Activated T-cell treated with anti-CD3 and anti-CD28 coated beads, Interleukin-2, amount 50 U/mL, for 24 hours (primary cell): ENCODE results near the gene ZC3H6.
"Not testable (repeated sequence)": the region's sequence is repeated elsewhere in the genome, so short reads cannot be mapped to it uniquely, and the experiment has no call there.

Experiments
- DNase-seq: peaks from one replicate; pipeline ENCODE4 v3.0.0-alpha.2; 2020
- H3K27ac Mint-ChIP-seq: 2 replicates; pipeline ENCODE4 v1.8.0; 2020; ENCODE audit warnings: mild to moderate bottlenecking, mixed read lengths
- H3K27me3 Mint-ChIP-seq: 2 replicates; pipeline ENCODE4 v1.8.0; 2020; ENCODE audit warnings: mixed read lengths
- H3K36me3 Mint-ChIP-seq: 2 replicates; pipeline ENCODE4 v1.8.0; 2020; ENCODE audit warnings: low read depth, mixed read lengths
- H3K4me1 Mint-ChIP-seq: 2 replicates; pipeline ENCODE4 v1.8.0; 2020; ENCODE audit warnings: low read depth, mixed read lengths
- H3K4me3 Mint-ChIP-seq: 2 replicates; pipeline ENCODE4 v1.8.0; 2020; ENCODE audit warnings: mild to moderate bottlenecking, moderate library complexity, mixed read lengths
- H3K9me3 Mint-ChIP-seq: 2 replicates; pipeline ENCODE4 v1.8.0; 2020; ENCODE audit warnings: mixed read lengths

The ZC3H6 gene

DNA sequence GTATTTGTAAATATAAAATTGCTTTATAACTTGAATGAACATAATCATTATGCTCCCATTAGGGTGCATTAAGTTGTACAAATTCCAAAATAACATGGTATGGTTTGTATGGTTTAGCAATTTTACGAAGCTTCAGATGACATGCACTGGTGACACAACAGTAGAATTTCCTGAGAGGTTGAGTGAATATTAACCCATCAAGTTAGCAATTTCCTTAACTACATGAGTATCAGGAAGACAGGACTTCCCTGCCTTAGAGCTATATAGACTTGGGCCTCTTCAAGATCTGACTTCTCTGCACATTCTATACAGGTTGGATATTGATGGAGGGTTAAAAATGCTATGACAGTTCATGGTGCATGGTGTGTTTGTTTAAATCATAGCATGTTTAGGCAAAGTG lies 60.2 kb downstream of the ZC3H6 start:
- Mint-ChIP-seq H3K4me3 (no peak overlapping the region), H3K9me3 (no peaks in the 10 kb centered on the region), H3K27ac (no peak overlapping the region), H3K4me1 (no peaks in the 10 kb centered on the region), H3K36me3 (peaks cover 10% of the 10 kb centered on the region), H3K27me3 (no peaks in the 10 kb centered on the region)
- no peak for DNase-seq

DNA sequence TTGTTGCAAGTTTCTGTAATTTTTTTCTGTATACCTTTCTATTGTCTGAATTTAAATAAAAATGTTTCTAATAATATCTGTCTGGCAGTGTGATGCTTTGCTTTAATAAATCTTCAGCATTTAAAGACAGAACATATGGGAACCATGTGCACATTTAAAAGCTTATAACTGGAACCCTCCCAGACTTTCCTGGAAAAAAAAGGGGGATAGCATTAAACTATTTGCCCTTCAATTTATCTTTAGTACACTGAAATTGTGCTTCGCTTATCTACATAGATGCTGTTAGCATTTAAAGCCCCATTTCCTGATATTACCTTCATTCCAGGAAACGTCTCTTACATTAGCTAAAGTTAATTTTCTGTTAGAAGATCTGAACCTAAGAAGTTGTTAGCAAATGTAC lies 64.6 kb downstream of the ZC3H6 start:
- peaks cover 8% of the 10 kb centered on the region for H3K4me1 Mint-ChIP-seq
- no peaks in the 10 kb centered on the region for H3K27me3 Mint-ChIP-seq
- no peaks in the 10 kb centered on the region for H3K9me3 Mint-ChIP-seq
- no peak overlapping the region for H3K27ac Mint-ChIP-seq
- H3K36me3 Mint-ChIP-seq: no peaks in the 10 kb centered on the region
- H3K4me3 Mint-ChIP-seq: no peak overlapping the region
- DNase-seq: no peak

DNA sequence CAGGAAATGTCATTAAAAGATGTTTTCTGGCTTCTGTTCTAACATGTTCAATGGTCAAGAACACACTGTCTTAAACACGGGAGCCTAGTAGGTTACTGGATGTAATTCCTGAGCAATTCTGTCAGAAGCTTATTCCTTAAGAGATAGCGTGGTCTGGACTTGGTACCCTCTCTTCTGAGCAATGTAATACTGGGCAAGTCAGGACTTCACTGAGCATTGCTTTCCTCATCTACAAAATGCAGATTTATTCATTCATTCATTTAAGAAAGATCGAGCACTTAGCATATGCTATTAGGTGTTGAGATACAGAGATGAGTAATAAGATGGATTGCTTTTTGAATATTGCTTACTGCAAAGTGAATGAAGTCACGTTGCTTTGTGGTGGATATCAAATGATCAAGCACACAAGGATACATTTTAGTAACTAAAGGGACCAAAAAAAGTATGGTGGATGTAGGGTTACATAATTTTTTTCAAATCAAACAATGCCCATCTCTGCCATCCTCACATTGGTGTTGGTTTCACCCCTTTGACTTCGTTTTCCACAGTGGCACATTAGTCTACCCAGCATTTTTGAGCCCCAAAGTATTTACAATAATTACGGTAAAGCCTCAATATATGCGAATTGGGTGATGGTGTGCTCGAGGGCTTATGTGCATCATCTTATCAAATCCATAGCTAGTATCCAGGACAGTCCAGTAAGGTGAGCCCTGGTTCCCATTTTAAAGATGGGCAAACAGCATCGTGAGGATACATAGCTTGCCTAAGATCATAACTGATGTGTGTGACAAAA lies 65.3 kb downstream of the ZC3H6 start:
- DNase-seq: no peak
- Mint-ChIP-seq H3K4me3 (no peak overlapping the region), H3K27me3 (no peaks in the 10 kb centered on the region), H3K4me1 (peaks cover 8% of the 10 kb centered on the region), H3K36me3 (no peaks in the 10 kb centered on the region), H3K27ac (no peak overlapping the region), H3K9me3 (no peaks in the 10 kb centered on the region)

DNA sequence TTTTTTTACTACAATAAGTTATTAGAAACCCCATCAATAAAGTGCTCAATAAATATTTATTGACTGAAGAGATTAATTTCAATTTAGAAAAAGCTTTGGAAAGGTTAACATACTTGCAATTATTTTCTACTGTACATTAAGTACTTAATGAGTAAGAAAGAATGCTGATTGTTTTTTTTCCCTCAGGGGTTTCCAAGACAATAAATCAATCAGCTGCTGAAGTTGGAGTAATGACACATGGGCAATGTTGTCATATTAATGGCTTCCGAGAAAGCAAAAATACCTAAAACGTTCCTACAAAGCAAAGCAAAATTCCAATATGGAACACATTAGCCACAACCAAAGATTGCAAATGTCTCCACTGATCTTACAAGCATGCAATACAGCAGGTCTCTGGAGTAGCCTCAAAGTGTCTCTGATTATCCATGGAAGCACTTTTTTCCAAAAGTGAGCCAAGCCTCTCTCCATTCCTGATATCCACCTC lies 66.7 kb downstream of the ZC3H6 start:
- H3K9me3 Mint-ChIP-seq: no peaks in the 10 kb centered on the region
- H3K27ac Mint-ChIP-seq: no peak overlapping the region
- no peak overlapping the region for H3K4me3 Mint-ChIP-seq
- no peaks in the 10 kb centered on the region for H3K27me3 Mint-ChIP-seq
- no peaks in the 10 kb centered on the region for H3K36me3 Mint-ChIP-seq
- DNase-seq: no peak
- peaks cover 8% of the 10 kb centered on the region for H3K4me1 Mint-ChIP-seq

DNA sequence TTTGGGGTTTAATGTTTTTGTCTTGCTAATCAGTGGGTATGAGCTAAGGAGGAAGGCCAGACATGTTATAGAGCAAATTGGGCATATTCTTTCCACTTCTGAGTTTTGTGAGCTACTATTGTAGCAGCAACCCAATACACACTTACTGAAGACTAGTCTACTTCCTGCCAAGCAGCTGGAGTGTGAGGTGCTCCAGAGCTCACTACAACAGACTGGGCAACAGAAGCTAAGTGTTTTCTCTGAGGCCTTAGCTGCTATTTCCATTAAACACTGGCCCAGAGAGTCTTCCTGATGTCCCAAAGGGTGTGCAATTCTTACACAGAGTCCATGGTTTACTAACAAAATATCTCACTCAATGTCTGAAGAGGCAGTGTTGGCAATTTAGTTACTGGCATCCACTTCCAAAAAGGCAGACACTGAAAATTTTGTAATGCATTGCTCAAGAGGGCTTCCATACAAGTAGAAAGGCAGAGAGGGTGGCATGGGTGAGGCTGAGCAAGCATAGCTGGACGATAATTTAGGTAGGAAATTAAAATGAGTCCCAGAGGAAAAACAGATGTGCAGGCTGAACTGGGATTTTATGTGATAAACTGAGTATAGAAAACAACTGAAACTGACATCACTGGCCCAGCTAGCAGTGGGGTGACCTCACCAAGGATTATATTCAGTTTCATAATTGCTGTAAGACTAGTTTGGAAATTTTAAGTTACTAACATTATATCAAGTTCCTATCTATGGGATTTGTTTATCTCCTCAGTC lies 68.6 kb downstream of the ZC3H6 start:
- Mint-ChIP-seq H3K4me1 (peaks cover 8% of the 10 kb centered on the region), H3K36me3 (no peaks in the 10 kb centered on the region), H3K27me3 (no peaks in the 10 kb centered on the region), H3K4me3 (no peak overlapping the region), H3K9me3 (no peaks in the 10 kb centered on the region), H3K27ac (no peak overlapping the region)
- no peak for DNase-seq

DNA sequence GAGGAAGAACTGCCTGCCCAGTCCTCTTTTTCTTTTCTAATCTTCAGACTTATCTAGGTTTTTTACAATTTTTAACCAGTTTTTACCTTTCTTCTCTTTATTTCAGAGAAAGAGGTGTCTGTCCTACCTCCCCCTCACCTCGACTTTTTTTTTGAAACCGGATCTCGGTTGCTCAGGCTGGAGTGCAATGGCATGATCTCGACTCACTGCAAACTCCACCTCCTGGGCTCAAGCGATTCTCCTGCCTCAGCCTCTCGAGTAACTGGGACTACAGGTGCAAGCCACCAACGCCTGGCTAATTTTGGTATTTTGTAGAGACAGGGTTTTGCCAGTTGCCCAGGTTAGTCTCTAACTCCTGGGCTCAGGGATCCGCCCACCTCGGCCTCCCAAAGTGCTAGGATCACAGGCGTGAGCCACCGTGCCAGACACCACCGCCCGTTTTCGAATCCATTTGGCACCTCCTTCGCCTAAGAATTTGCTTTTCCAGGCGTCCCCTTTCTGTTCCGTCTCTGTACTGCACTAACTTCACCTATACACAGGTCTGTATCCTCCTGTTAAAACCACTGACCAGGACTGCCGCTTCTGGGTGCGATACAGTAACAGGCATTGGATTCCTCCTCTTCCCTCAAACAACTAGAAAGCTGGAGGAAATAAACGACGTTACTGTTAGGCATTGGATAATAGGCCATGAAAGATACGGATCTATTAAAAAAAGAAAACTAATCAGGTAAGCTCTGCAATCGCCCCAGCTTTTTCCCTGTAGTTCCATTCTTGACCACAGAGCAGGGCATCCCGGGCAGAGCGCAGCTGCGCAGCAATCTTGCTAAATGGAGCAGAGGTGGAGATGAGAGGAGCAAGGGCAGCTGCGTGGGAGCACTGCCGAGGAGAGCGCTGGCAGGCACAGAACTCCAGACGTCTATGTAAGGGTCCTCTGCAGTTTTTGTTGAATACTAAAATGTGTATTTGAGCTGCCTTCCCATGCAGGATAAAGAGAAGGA lies 69.9 kb downstream of the ZC3H6 start:
- no peak for DNase-seq
- Mint-ChIP-seq H3K27me3 (no peaks in the 10 kb centered on the region), H3K9me3 (no peaks in the 10 kb centered on the region), H3K4me3 (no peak overlapping the region), H3K27ac (no peak overlapping the region), H3K36me3 (no peaks in the 10 kb centered on the region), H3K4me1 (peaks cover 8% of the 10 kb centered on the region)

DNA sequence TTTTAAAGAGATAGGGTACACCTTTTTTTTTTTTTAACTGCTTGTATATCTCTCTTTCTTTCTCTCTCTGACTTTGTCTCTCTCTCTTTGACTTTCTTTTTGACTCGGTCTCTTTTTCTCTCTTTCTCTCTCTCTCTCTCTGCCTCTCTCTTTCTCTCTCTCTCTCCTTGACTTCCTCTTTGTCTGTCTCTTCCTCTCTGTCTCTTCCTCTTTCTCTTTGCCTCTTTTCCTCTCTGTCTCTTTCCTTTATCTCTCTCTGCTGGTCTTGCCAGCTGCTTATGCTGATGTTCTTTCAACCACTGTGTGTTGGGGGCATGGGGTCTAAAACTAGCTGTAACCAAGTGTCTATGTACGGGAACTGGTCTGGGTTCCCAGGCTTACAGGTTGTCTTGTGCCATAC lies 76.9 kb downstream of the ZC3H6 start:
- not testable (repeated sequence) for H3K4me3 Mint-ChIP-seq, H3K27ac Mint-ChIP-seq, H3K27me3 Mint-ChIP-seq, H3K9me3 Mint-ChIP-seq, H3K4me1 Mint-ChIP-seq, DNase-seq, H3K36me3 Mint-ChIP-seq

DNA sequence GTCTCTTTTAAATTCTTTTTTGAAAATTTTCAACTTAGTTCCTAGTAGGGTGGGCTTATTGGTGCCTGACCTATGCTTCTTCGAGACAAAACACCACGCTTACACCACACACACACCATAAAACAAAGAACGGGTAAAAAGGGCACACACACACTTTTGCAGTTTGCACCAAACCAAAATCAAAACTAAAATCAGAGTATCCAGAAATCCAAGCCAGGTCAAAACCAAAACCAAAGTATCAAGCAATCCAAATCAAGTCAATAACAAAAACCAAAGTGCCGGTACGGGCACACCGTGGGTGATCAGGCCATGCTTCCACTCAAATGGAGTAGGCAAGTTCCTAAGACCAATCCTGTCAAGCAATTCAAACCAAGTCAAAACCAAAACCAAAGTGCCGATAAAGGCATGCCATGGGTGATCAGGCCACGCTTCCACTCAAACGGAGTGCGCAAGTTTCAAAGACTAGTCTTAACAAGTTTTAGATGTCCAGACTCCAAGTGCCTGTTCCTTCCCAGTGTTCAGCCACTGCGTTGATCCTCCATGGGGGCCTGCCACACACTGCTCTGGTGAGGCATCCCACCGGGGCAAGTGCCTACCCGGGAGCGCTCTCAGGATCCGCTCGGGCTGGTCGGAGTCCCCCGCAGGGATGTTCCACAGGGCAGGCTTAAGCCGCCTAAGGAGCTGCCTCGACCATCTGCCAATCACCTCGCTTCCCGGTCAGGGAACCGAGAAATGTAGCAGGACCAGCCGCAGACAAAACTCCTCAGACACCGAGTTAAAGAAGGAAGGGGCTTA lies 77.6 kb downstream of the ZC3H6 start:
- H3K27me3 Mint-ChIP-seq, H3K4me1 Mint-ChIP-seq, H3K4me3 Mint-ChIP-seq, DNase-seq, H3K27ac Mint-ChIP-seq, H3K36me3 Mint-ChIP-seq, H3K9me3 Mint-ChIP-seq: not testable (repeated sequence)

DNA sequence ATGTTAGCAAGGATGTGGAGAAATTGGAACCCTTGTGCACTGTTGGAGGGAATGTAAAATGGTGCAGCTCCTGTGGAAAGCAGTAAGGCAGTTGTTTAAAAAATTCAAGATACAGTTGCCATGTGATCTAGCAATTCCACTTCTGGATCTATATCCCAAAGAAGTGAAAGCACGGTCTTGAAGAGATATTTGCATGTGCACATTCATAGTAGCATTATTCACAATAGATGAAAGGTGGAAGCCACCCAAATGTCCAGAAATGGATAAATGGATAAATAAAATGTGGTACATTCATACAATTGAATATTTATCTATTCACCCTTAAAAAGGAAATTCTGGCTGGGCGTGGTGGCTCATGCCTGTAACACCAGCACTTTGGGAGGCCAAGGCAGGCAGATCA lies 78.9 kb downstream of the ZC3H6 start:
- not testable (repeated sequence) for H3K4me3 Mint-ChIP-seq, H3K27ac Mint-ChIP-seq, H3K27me3 Mint-ChIP-seq, H3K4me1 Mint-ChIP-seq, H3K9me3 Mint-ChIP-seq, H3K36me3 Mint-ChIP-seq, DNase-seq

DNA sequence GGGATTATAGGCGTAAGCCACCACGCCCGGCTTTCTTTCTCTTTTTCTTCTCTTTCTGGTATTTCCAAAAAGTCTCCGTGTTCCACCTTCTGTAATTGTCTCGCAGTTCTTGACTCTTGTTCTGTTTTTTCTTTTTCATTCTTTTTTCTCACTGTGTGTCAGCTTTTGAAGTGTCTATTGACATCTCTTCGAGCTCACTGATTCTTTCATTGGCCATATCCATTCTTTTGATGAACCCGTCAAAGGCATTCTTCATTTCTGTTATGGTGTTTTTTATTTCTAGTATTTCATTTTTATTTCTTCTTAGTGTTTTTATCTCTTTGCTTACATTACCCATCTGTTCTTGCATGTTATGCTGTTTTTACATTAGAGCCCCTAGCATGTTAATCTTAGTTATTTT lies 84.7 kb downstream of the ZC3H6 start:
- not testable (repeated sequence) for H3K36me3 Mint-ChIP-seq

More for the DNA sequence above, 84.7 kb downstream of the ZC3H6 start:
- not testable (repeated sequence) for H3K4me1 Mint-ChIP-seq, H3K27me3 Mint-ChIP-seq, H3K27ac Mint-ChIP-seq, DNase-seq, H3K9me3 Mint-ChIP-seq, H3K4me3 Mint-ChIP-seq
